Activated T-cell treated with anti-CD3 and anti-CD28 coated beads, Interleukin-2, amount 50 U/mL, for 4 hours (primary cell): ENCODE results near the gene WNT2. TPM values are rescaled to one million over a fixed set of nuclear protein-coding genes. Genes with fewer than 3 reads are reported as not detected.

Experiments used
- ATAC-seq, 2 donors: fragments of 200-7000 bp; cut with Tn5 transposase; one replicate each; pipeline ENCODE4 v1.10.0; 2021
- DNase-seq: peaks from one replicate; pipeline ENCODE4 v3.0.0-alpha.2; 2020
- H3K27me3 Mint-ChIP-seq: one replicate; pipeline ENCODE4 v1.8.0; 2021; ENCODE audit warnings: low read depth, mixed read lengths
- H3K36me3 Mint-ChIP-seq: one replicate; pipeline ENCODE4 v1.8.0; 2022; ENCODE audit warnings: mixed read lengths; ENCODE audit not compliant: insufficient read depth
- H3K4me1 Mint-ChIP-seq: one replicate; pipeline ENCODE4 v1.8.0; 2021; ENCODE audit warnings: low read depth, mixed read lengths
- H3K4me3 Mint-ChIP-seq: one replicate; pipeline ENCODE4 v1.8.0; 2021; ENCODE audit warnings: mild to moderate bottlenecking, moderate library complexity, mixed read lengths
- H3K9me3 Mint-ChIP-seq: one replicate; pipeline ENCODE4 v1.8.0; 2021; ENCODE audit warnings: mixed read lengths
- total RNA-seq, 3 donors: library from RNA; stranded (reverse); gene quantifications; one replicate each; pipeline ENCODE4 v1.2.1, GENCODE V29; 2021

Gene WNT2
- total RNA-seq, 3 donors from 2014 or later: not detected

DNA sequence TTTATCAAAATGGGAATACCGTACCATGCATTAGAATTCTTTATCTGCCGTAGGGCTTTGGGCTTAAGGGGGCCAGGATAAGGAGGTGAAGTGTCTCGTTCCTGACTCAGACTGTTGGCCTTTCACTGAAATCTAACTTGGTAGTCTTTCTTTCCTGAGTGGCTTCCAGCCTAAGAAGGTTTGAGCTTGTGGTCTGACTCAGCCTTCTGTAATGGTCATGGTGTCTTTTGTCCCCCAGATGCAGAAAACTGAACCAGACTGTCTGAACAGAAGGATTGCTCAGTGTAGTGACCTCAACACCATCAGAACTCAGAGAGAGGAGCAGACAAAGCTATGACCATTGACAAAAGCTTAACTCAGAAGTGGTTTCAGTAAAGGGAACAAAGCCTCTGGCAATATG lies 39.5 kb downstream of the WNT2 start:
- Mint-ChIP-seq H3K27me3 (no peaks in the 10 kb centered on the region), H3K9me3 (no peaks in the 10 kb centered on the region)
- no peak for ATAC-seq

GRCh38 chr7:117282239-117282812 lies 40.5 kb downstream of the WNT2 start:
- no peaks in the 10 kb centered on the region for H3K27me3 Mint-ChIP-seq
- no peaks in the 10 kb centered on the region for H3K4me1 Mint-ChIP-seq
- H3K4me3 Mint-ChIP-seq: no peak overlapping the region
- DNase-seq (no peak), ATAC-seq (no peak)
- no peaks in the 10 kb centered on the region for H3K36me3 Mint-ChIP-seq
- no peaks in the 10 kb centered on the region for H3K9me3 Mint-ChIP-seq

More for the DNA sequence above, 39.5 kb downstream of the WNT2 start:
- H3K36me3 Mint-ChIP-seq: no peaks in the 10 kb centered on the region
- H3K4me1 Mint-ChIP-seq: no peaks in the 10 kb centered on the region
- no peak for DNase-seq
- H3K4me3 Mint-ChIP-seq: no peak overlapping the region

DNA sequence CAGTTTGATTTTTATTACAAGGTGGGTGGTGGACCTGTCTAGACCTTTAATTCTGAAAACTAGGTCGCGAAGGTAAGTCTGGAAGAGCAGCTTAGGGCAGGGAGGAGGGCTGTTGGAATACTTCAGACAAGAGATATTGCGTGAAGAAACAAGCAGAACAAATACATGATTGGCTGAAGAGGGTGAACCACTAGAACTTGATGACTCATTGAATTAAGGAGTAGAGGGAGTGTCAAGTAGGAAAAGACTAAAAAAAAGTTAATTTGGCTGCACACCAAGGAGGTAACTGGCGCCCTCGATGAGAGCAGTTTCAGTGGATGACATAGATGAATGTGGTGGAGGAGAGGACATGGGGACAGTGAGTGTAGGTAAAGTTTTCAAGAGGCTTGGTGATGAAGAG lies 41.3 kb downstream of the WNT2 start:
- ATAC-seq (no peak), DNase-seq (no peak)
- Mint-ChIP-seq H3K9me3 (no peaks in the 10 kb centered on the region), H3K4me3 (no peak overlapping the region), H3K4me1 (no peaks in the 10 kb centered on the region), H3K36me3 (no peaks in the 10 kb centered on the region), H3K27me3 (no peaks in the 10 kb centered on the region)

GRCh38 chr7:117279931-117280557 lies 42.8 kb downstream of the WNT2 start:
- no peak for DNase-seq
- no peaks in the 10 kb centered on the region for H3K36me3 Mint-ChIP-seq
- no peak overlapping the region for H3K4me3 Mint-ChIP-seq

GRCh38 chr7:117279203-117279602 lies 43.7 kb downstream of the WNT2 start:
- Mint-ChIP-seq H3K4me1 (no peaks in the 10 kb centered on the region), H3K36me3 (no peaks in the 10 kb centered on the region), H3K4me3 (no peak overlapping the region), H3K27me3 (peaks cover 4% of the 10 kb centered on the region), H3K9me3 (no peaks in the 10 kb centered on the region)
- ATAC-seq: no peak
- DNase-seq: no peak

More at GRCh38 chr7:117279931-117280557, 42.8 kb downstream of the WNT2 start:
- H3K27me3 Mint-ChIP-seq: peaks cover 1% of the 10 kb centered on the region
- H3K9me3 Mint-ChIP-seq: no peaks in the 10 kb centered on the region
- no peak for ATAC-seq
- H3K4me1 Mint-ChIP-seq: no peaks in the 10 kb centered on the region

- Mint-ChIP-seq H3K4me1 (no peaks in the 10 kb centered on the region), H3K4me3 (no peak overlapping the region), H3K9me3 (no peaks in the 10 kb centered on the region), H3K27me3 (peaks cover 4% of the 10 kb centered on the region), H3K36me3 (no peaks in the 10 kb centered on the region)
- ATAC-seq (no peak), DNase-seq (no peak)
Observed at GRCh38 chr7:117278040-117278439, 44.8 kb downstream of the WNT2 start.

DNA sequence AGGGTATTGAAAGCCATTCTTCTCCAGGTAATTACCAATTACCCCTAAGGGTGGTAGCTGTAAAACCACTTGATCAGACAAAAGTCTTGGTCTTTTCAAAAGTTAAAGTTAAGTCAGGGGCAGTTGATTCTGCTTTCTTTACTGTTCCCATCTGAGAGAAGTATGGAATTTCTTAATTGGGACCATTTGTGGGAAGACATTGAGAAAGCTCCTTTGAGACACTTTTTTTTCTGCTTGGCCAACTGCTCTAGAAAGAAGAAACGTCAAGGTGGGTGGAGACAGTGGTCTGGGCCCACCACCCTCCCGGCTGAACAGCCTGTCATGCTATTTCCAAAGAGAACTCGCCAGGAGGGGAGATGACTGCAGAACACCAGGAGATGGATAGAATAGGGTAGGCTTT lies 45.3 kb downstream of the WNT2 start:
- Mint-ChIP-seq H3K27me3 (peaks cover 9% of the 10 kb centered on the region), H3K36me3 (no peaks in the 10 kb centered on the region), H3K4me1 (no peaks in the 10 kb centered on the region), H3K9me3 (no peaks in the 10 kb centered on the region), H3K4me3 (no peak overlapping the region)
- DNase-seq (no peak), ATAC-seq (no peak)

DNA sequence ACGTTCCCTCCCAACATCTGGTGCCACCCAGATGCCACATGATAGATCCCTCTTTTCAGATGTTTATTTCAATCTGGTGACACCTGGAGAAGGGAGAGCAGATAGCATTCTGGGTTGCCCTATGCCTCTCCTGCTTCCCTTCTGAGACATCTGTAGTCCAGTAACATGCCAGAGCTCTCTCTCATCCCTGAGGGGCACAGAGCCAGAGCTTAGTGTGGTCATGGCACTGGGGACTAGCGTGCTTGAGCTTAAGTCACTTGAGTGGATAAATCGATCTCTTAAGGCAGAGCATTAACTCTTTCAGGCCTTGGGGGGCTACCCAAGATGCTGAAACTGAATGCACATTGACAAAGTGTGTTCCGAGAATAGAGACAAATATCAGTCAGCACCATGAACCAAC lies 47.9 kb downstream of the WNT2 start:
- ATAC-seq: no peak
- H3K4me1 Mint-ChIP-seq: no peaks in the 10 kb centered on the region
- no peak for DNase-seq
- H3K9me3 Mint-ChIP-seq: no peaks in the 10 kb centered on the region
- no peak overlapping the region for H3K4me3 Mint-ChIP-seq
- no peaks in the 10 kb centered on the region for H3K36me3 Mint-ChIP-seq
- peaks cover 11% of the 10 kb centered on the region for H3K27me3 Mint-ChIP-seq

DNA sequence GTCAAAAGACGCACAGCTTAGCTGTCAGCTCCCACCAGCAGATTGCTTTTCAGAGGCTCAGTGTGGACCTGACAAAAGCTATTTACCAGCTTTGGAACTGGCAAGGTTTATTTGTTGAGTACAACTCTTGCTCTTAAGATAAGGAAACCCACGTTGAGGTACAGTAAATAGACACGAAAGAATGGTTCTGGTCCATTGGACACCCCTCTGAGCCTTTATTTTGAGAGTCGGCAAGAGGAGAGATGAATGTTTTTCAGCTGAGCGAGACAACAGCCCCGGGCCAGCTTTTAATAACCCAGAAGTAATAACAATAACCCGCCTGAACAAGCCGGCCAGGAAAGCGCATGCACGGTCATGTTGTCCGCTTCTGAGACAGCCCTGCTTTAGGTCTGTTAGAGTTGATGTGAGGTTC lies 49.0 kb downstream of the WNT2 start:
- no peaks in the 10 kb centered on the region for H3K36me3 Mint-ChIP-seq
- peaks cover 11% of the 10 kb centered on the region for H3K27me3 Mint-ChIP-seq
- no peak overlapping the region for H3K4me3 Mint-ChIP-seq
- H3K9me3 Mint-ChIP-seq: no peaks in the 10 kb centered on the region
- DNase-seq (no peak), ATAC-seq (no peak)
- no peaks in the 10 kb centered on the region for H3K4me1 Mint-ChIP-seq

GRCh38 chr7:117273325-117273724 lies 49.5 kb downstream of the WNT2 start:
- ATAC-seq (no peak), DNase-seq (no peak)
- no peaks in the 10 kb centered on the region for H3K9me3 Mint-ChIP-seq
- no peaks in the 10 kb centered on the region for H3K36me3 Mint-ChIP-seq
- H3K4me3 Mint-ChIP-seq: no peak overlapping the region
- no peaks in the 10 kb centered on the region for H3K4me1 Mint-ChIP-seq
- peaks cover 11% of the 10 kb centered on the region for H3K27me3 Mint-ChIP-seq

DNA sequence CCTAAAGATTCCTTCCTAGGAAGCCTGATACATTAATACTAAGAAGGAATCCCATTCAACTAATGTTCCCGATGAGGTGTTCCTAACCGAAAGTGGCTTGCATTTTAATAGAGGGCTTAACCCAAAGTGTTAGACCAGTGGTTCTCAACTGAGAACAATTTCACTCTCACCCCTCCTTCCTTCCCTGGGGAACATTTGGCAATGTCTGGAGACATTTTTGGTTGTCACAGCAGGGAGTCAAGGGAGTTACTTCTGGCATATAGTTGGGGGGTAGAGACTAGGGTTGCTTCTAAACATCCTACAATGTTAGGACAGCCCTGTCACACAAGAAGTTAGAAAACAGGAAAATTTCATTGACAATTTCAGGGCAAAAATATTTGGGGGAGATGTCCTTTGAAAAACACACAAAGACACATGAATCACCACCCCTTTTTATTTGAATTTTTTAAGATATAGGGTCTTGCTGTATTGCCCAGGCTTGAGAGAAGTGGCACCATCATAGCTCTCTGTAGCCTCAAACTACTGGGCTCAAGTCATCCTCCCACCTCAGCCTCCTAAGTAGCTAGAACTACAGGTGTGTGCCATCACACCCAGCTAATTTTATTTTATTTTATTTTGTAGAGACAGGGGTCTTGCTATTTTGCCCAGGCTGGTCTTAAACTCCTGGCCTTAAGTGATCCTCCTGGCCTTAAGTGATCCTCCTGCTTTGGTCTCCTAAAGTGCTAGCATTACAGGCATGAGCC lies 50.7 kb downstream of the WNT2 start:
- Mint-ChIP-seq H3K36me3 (no peaks in the 10 kb centered on the region), H3K4me3 (no peak overlapping the region), H3K27me3 (peaks cover 11% of the 10 kb centered on the region), H3K9me3 (no peaks in the 10 kb centered on the region), H3K4me1 (no peaks in the 10 kb centered on the region)
- no peak for DNase-seq
- ATAC-seq: no peak

DNA sequence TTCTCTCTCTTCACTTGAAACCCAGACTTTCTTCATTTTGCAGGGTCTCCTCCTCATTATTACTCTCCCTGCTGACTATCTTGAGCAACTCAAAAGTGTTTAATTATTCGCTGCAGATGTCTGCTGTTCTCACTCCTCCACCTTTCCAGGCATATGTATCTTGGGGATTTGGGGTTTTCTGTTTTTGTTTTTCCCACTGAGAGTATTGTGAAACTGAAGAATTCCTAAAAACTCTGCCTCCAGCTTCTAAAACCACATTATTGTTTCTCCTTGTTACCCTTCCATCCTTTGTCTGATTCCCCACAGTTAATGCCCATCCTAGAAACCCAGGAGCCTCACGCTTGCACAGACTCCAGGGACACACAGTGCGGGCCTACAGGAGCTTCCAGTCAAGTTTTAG lies 51.3 kb downstream of the WNT2 start:
- Mint-ChIP-seq H3K9me3 (no peaks in the 10 kb centered on the region), H3K27me3 (peaks cover 11% of the 10 kb centered on the region), H3K36me3 (no peaks in the 10 kb centered on the region), H3K4me1 (no peaks in the 10 kb centered on the region), H3K4me3 (no peak overlapping the region)
- ATAC-seq (no peak), DNase-seq (no peak)

GRCh38 chr7:117270371-117270770 lies 52.5 kb downstream of the WNT2 start:
- no peaks in the 10 kb centered on the region for H3K4me1 Mint-ChIP-seq
- no peak for DNase-seq
- peaks cover 11% of the 10 kb centered on the region for H3K27me3 Mint-ChIP-seq
- no peaks in the 10 kb centered on the region for H3K36me3 Mint-ChIP-seq
- no peaks in the 10 kb centered on the region for H3K9me3 Mint-ChIP-seq
- H3K4me3 Mint-ChIP-seq: no peak overlapping the region
- no peak for ATAC-seq

GRCh38 chr7:117269886-117270285 lies 53.0 kb downstream of the WNT2 start:
- no peak overlapping the region for H3K4me3 Mint-ChIP-seq
- no peaks in the 10 kb centered on the region for H3K36me3 Mint-ChIP-seq
- H3K27me3 Mint-ChIP-seq: peaks cover 8% of the 10 kb centered on the region
- H3K9me3 Mint-ChIP-seq: no peaks in the 10 kb centered on the region
- H3K4me1 Mint-ChIP-seq: no peaks in the 10 kb centered on the region
- DNase-seq: no peak
- ATAC-seq: no peak

DNA sequence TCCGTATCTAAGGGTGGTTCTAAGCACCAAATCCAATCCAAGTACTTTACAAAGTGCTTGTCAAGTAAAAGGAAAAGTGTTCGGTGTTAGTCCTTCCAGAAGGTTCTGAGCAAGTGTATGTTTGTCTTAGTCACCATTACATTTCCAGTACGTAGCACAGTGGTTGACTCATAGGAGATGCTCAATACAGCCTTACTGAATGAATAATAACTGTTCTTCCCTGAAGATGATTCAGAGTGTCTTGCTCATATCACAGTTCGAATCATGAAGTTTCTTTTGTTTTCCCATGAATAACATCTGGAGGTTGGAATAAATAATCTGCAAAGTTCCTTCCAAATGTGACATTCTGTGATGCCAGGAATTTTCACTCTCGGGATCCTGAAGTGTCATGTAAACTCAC lies 53.4 kb downstream of the WNT2 start:
- Mint-ChIP-seq H3K4me3 (no peak overlapping the region), H3K27me3 (peaks cover 7% of the 10 kb centered on the region), H3K36me3 (no peaks in the 10 kb centered on the region), H3K4me1 (no peaks in the 10 kb centered on the region), H3K9me3 (no peaks in the 10 kb centered on the region)
- DNase-seq (no peak), ATAC-seq (peak; percentile 74 to 87)
